ENCODE data around the gene THSD4. TPM values are rescaled to one million over a fixed set of nuclear protein-coding genes. Genes with fewer than 3 reads are reported as not detected.

THSD4 gene
- total RNA-seq, 2 experiments from 2014 or later = not detected

GRCh38 chr15:71131601-71132362, 16.5 kb downstream of the THSD4 start:
- ChIA-PET CTCF (no interaction called here), POLR2A (no interaction called here)
- Mint-ChIP-seq H3K27me3 (peaks cover 34% of the 10 kb centered on the region), H3K36me3 (ENCODE audit: low read depth) (no peaks in the 10 kb centered on the region), H3K9me3 (no peaks in the 10 kb centered on the region), H3K27ac (no peak overlapping the region), H3K4me3 (no peak overlapping the region), H3K4me1 (ENCODE audit: low read depth) (no peaks in the 10 kb centered on the region)
- Histone ChIP-seq H3K9me3 (ENCODE audit: control insufficient read depth in 1 of 2, insufficient read depth in 1 of 2, low read length in 2 of 2) (peaks cover 0 to 2% of the 10 kb centered on the region in 2 experiments), H3K36me3 (ENCODE audit: insufficient read depth, low read length) (no peaks in the 10 kb centered on the region), H3K27ac (ENCODE audit: low read depth in 1 of 2, low read length in 2 of 2) (no peak overlapping the region), H3K27me3 (ENCODE audit: control insufficient read depth in 1 of 2, insufficient read depth in 2 of 2, low read length in 2 of 2) (no peaks in the 10 kb centered on the region), H3K4me1 (ENCODE audit: insufficient read depth, low read length) (no peaks in the 10 kb centered on the region), H3K4me3 (ENCODE audit: low read length) (no peak overlapping the region)
- TF ChIP-seq, protein P1, sequence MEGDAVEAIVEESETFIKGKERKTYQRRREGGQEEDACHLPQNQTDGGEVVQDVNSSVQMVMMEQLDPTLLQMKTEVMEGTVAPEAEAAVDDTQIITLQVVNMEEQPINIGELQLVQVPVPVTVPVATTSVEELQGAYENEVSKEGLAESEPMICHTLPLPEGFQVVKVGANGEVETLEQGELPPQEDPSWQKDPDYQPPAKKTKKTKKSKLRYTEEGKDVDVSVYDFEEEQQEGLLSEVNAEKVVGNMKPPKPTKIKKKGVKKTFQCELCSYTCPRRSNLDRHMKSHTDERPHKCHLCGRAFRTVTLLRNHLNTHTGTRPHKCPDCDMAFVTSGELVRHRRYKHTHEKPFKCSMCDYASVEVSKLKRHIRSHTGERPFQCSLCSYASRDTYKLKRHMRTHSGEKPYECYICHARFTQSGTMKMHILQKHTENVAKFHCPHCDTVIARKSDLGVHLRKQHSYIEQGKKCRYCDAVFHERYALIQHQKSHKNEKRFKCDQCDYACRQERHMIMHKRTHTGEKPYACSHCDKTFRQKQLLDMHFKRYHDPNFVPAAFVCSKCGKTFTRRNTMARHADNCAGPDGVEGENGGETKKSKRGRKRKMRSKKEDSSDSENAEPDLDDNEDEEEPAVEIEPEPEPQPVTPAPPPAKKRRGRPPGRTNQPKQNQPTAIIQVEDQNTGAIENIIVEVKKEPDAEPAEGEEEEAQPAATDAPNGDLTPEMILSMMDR (IDR thresholded peaks at IDR 0.05) = no peak
- ATAC-seq (ENCODE audit: poor library complexity) = no peak
- intact Hi-C loops (cut with DNase I, micrococcal nuclease) = no loop called here
- no peak for DNase-seq

GRCh38 chr15:71133747-71134472, 18.6 kb downstream of the THSD4 start:
- peaks cover 29% of the 10 kb centered on the region for H3K27me3 Mint-ChIP-seq
- H3K27ac Mint-ChIP-seq = no peak overlapping the region
- H3K27ac ChIP-seq (ENCODE audit: low read depth in 1 of 2, low read length in 2 of 2) = no peak overlapping the region
- H3K36me3 ChIP-seq (ENCODE audit: insufficient read depth, low read length) = no peaks in the 10 kb centered on the region
- intact Hi-C loops (cut with DNase I, micrococcal nuclease) = no loop called here
- ATAC-seq (ENCODE audit: poor library complexity) (no peak), DNase-seq (no peak)
- no peaks in the 10 kb centered on the region for H3K9me3 Mint-ChIP-seq
- CTCF ChIA-PET = no interaction called here
- H3K4me3 ChIP-seq (ENCODE audit: low read length) = no peak overlapping the region
- no peaks in the 10 kb centered on the region for H3K27me3 ChIP-seq (ENCODE audit: control insufficient read depth in 1 of 2, insufficient read depth in 2 of 2, low read length in 2 of 2)
- H3K4me1 ChIP-seq (ENCODE audit: insufficient read depth, low read length) = no peaks in the 10 kb centered on the region
- H3K9me3 ChIP-seq (ENCODE audit: control insufficient read depth in 1 of 2, insufficient read depth in 1 of 2, low read length in 2 of 2) = peaks cover 0 to 5% of the 10 kb centered on the region in 2 experiments
- no peaks in the 10 kb centered on the region for H3K36me3 Mint-ChIP-seq (ENCODE audit: low read depth)
- POLR2A ChIA-PET = no interaction called here
- TF ChIP-seq, protein P1 (IDR thresholded peaks at IDR 0.05) = no peak
- H3K4me1 Mint-ChIP-seq (ENCODE audit: low read depth) = no peaks in the 10 kb centered on the region
- no peak overlapping the region for H3K4me3 Mint-ChIP-seq

- H3K9me3 Mint-ChIP-seq = no peaks in the 10 kb centered on the region
- ATAC-seq (ENCODE audit: poor library complexity) (no peak), DNase-seq (no peak)
- intact Hi-C loops (cut with DNase I, micrococcal nuclease) = no loop called here
- POLR2A ChIA-PET = no interaction called here
- no peak overlapping the region for H3K27ac ChIP-seq (ENCODE audit: low read depth in 1 of 2, low read length in 2 of 2)
- H3K4me3 Mint-ChIP-seq = no peak overlapping the region
- H3K4me3 ChIP-seq (ENCODE audit: low read length) = no peak overlapping the region
- H3K27me3 Mint-ChIP-seq = peaks cover 33% of the 10 kb centered on the region
- no peaks in the 10 kb centered on the region for H3K4me1 ChIP-seq (ENCODE audit: insufficient read depth, low read length)
- H3K36me3 ChIP-seq (ENCODE audit: insufficient read depth, low read length) = no peaks in the 10 kb centered on the region
- no peaks in the 10 kb centered on the region for H3K27me3 ChIP-seq (ENCODE audit: control insufficient read depth in 1 of 2, insufficient read depth in 2 of 2, low read length in 2 of 2)
- CTCF ChIA-PET = no interaction called here
- H3K9me3 ChIP-seq (ENCODE audit: control insufficient read depth in 1 of 2, insufficient read depth in 1 of 2, low read length in 2 of 2) = peaks cover 0 to 5% of the 10 kb centered on the region in 2 experiments
- TF ChIP-seq, protein P1 (IDR thresholded peaks at IDR 0.05) = no peak
- no peak overlapping the region for H3K27ac Mint-ChIP-seq
- H3K4me1 Mint-ChIP-seq (ENCODE audit: low read depth) = no peaks in the 10 kb centered on the region
- no peaks in the 10 kb centered on the region for H3K36me3 Mint-ChIP-seq (ENCODE audit: low read depth)
Observed at GRCh38 chr15:71136159-71136783, 21.0 kb downstream of the THSD4 start.

Data from CD4-positive, alpha-beta T cell (primary cell).